NT2/D1 (cell line): ENCODE measurements around the gene PODXL.
A peak's percentile ranks its signal among the peaks of the same experiment; 100 is the strongest.

Experiments used
- DNase-seq: peaks from one replicate; pipeline ENCODE4 v3.0.0-alpha.2; 2011; ENCODE audit warnings: low read depth, low spot score
- H3K27me3 ChIP-seq: 2 replicates; pipeline ENCODE4 v1.6.0; 2011; ENCODE audit warnings: mild to moderate bottlenecking; ENCODE audit not compliant: insufficient read length, insufficient read depth
- H3K36me3 ChIP-seq: 2 replicates; pipeline ENCODE4 v1.6.1; 2011; ENCODE audit warnings: mild to moderate bottlenecking, low read length, mixed read lengths; ENCODE audit not compliant: insufficient read depth, insufficient read length
- H3K4me1 ChIP-seq: 2 replicates; pipeline ENCODE4 v1.5.1; 2011; ENCODE audit not compliant: insufficient read depth, insufficient read length
- H3K4me3 ChIP-seq: 2 replicates; pipeline ENCODE4 v1.5.1; 2011; ENCODE audit warnings: low read depth; ENCODE audit not compliant: insufficient read length
- H3K9ac ChIP-seq: 2 replicates; pipeline ENCODE4 v1.6.0; 2011; ENCODE audit warnings: low read depth; ENCODE audit not compliant: insufficient read length
- H3K9me3 ChIP-seq: 2 replicates; pipeline ENCODE4 v1.5.1; 2011; ENCODE audit warnings: mild to moderate bottlenecking, low read length; ENCODE audit not compliant: insufficient read depth
- SUZ12 ChIP-seq: IDR thresholded peaks from 2 replicates; pipeline ENCODE4 v1.6.1; 2011; ENCODE audit not compliant: insufficient read length, insufficient read depth; ENCODE audit errors: extremely low read depth
- YY1 ChIP-seq: IDR thresholded peaks from 2 replicates; pipeline ENCODE4 v1.6.1; 2011; ENCODE audit not compliant: insufficient read length, insufficient read depth
- ZNF274 ChIP-seq: IDR thresholded peaks from 2 replicates; pipeline ENCODE4 v1.6.1; 2011; ENCODE audit warnings: mild to moderate bottlenecking, low read depth, low read length

The PODXL gene

GRCh38 chr7:131502810-131503508, 53.5 kb downstream of the PODXL start:
- H3K9me3 ChIP-seq, result no peaks in the 10 kb centered on the region
- H3K4me3 ChIP-seq, result no peak overlapping the region
- no peak for DNase-seq
- TF ChIP-seq ZNF274 (no peak), SUZ12 (no peak), YY1 (no peak)
- peaks cover 6% of the 10 kb centered on the region for H3K4me1 ChIP-seq
- no peaks in the 10 kb centered on the region for H3K27me3 ChIP-seq
- H3K36me3 ChIP-seq, result peaks cover 96% of the 10 kb centered on the region
- peak overlapping the region; percentile 12 for H3K9ac ChIP-seq

- no peaks in the 10 kb centered on the region for H3K9me3 ChIP-seq
- peaks cover 3% of the 10 kb centered on the region for H3K4me1 ChIP-seq
- no peak for DNase-seq
- no peak overlapping the region for H3K4me3 ChIP-seq
- no peaks in the 10 kb centered on the region for H3K27me3 ChIP-seq
- H3K36me3 ChIP-seq, result peaks cover 93% of the 10 kb centered on the region
- no peak overlapping the region for H3K9ac ChIP-seq
- TF ChIP-seq SUZ12 (no peak), ZNF274 (no peak), YY1 (no peak)
These were observed 54.3 kb downstream of the PODXL start for GRCh38 chr7:131501930-131502685.

GRCh38 chr7:131501422-131501821, 55.0 kb downstream of the PODXL start:
- DNase-seq, result no peak
- Histone ChIP-seq H3K9ac (no peak overlapping the region), H3K36me3 (peaks cover 88% of the 10 kb centered on the region), H3K4me3 (no peak overlapping the region), H3K27me3 (no peaks in the 10 kb centered on the region), H3K9me3 (no peaks in the 10 kb centered on the region), H3K4me1 (peaks cover 2% of the 10 kb centered on the region)
- TF ChIP-seq ZNF274 (no peak), SUZ12 (no peak), YY1 (no peak)

GRCh38 chr7:131500357-131500756, 56.1 kb downstream of the PODXL start:
- H3K36me3 ChIP-seq, result peaks cover 78% of the 10 kb centered on the region
- TF ChIP-seq ZNF274 (no peak), SUZ12 (no peak), YY1 (no peak)
- no peak overlapping the region for H3K9ac ChIP-seq
- H3K9me3 ChIP-seq, result no peaks in the 10 kb centered on the region
- no peak overlapping the region for H3K4me3 ChIP-seq
- peaks cover 2% of the 10 kb centered on the region for H3K4me1 ChIP-seq
- DNase-seq, result no peak
- H3K27me3 ChIP-seq, result no peaks in the 10 kb centered on the region

GRCh38 chr7:131499801-131500200, 56.6 kb downstream of the PODXL start:
- Histone ChIP-seq H3K4me3 (no peak overlapping the region), H3K36me3 (peaks cover 73% of the 10 kb centered on the region), H3K9ac (no peak overlapping the region), H3K27me3 (no peaks in the 10 kb centered on the region), H3K9me3 (no peaks in the 10 kb centered on the region), H3K4me1 (peaks cover 2% of the 10 kb centered on the region)
- no peak for DNase-seq
- TF ChIP-seq SUZ12 (no peak), ZNF274 (no peak), YY1 (no peak)

- Histone ChIP-seq H3K36me3 (peaks cover 59% of the 10 kb centered on the region), H3K9ac (no peak overlapping the region)
- TF ChIP-seq SUZ12 (no peak), YY1 (no peak), ZNF274 (no peak)
These were observed 58.1 kb downstream of the PODXL start for GRCh38 chr7:131498237-131498885.

GRCh38 chr7:131497454-131497853, 59.0 kb downstream of the PODXL start:
- DNase-seq, result no peak
- Histone ChIP-seq H3K9ac (no peak overlapping the region), H3K4me3 (no peak overlapping the region), H3K27me3 (no peaks in the 10 kb centered on the region), H3K36me3 (peaks cover 50% of the 10 kb centered on the region), H3K4me1 (no peaks in the 10 kb centered on the region), H3K9me3 (no peaks in the 10 kb centered on the region)
- no peak for TF ChIP-seq YY1
- TF ChIP-seq ZNF274, result no peak
- no peak for TF ChIP-seq SUZ12

More at GRCh38 chr7:131498237-131498885, 58.1 kb downstream of the PODXL start:
- no peak for DNase-seq
- Histone ChIP-seq H3K9me3 (no peaks in the 10 kb centered on the region), H3K27me3 (no peaks in the 10 kb centered on the region), H3K4me1 (no peaks in the 10 kb centered on the region), H3K4me3 (no peak overlapping the region)
